Spinal cord (tissue), 10 donors: ENCODE data around the gene KCND2. TPM values are rescaled to one million over a fixed set of nuclear protein-coding genes. Genes with fewer than 3 reads are reported as not detected.

Experiments used
- DNase-seq, 6 donors: peaks; one replicate each; pipeline versions ENCODE4 v3.0.0 to v3.0.0-alpha.2; 2013 to 2015; ENCODE audit warnings: low spot score in 6 of 6, low read depth in 4 of 6
- H3K27ac ChIP-seq: one replicate; pipeline ENCODE4 v1.5.1; 2013; ENCODE audit warnings: low read depth, low read length, control low read depth
- H3K27me3 ChIP-seq: one replicate; pipeline ENCODE4 v1.6.1; 2013; ENCODE audit warnings: low read length; ENCODE audit not compliant: control insufficient read depth, insufficient read depth
- H3K36me3 ChIP-seq: one replicate; pipeline ENCODE4 v1.6.1; 2013; ENCODE audit warnings: low read length; ENCODE audit not compliant: control insufficient read depth, insufficient read depth
- H3K4me1 ChIP-seq: one replicate; pipeline ENCODE4 v1.6.1; 2013; ENCODE audit warnings: low read length; ENCODE audit not compliant: control insufficient read depth, insufficient read depth
- H3K4me3 ChIP-seq: one replicate; pipeline ENCODE4 v1.5.1; 2013; ENCODE audit warnings: low read depth, low read length, control low read depth
- H3K9me3 ChIP-seq: one replicate; pipeline ENCODE4 v1.6.1; 2013; ENCODE audit warnings: low read length; ENCODE audit not compliant: control insufficient read depth, insufficient read depth
- WGBS: methylation state at CpG from one replicate; pipeline ENCODE4 v1.1.5; 2013; ENCODE audit warnings: missing lambda C conversion rate; ENCODE audit not compliant: insufficient coverage; 5-methylcytosine and 5-hydroxymethylcytosine counted together
- polyA plus RNA-seq, 2 donors: library from polyadenylated mRNA; unstranded; fragments of 120-200 nt; gene quantifications; one replicate each; pipeline ENCODE4 v1.2.1, GENCODE V29; 2013; ENCODE audit not compliant: insufficient read length in 2 of 2
- total RNA-seq, 2 donors: library from RNA; depleted of rRNA in 1 of 2; stranded (reverse); fragments of 120-200 nt in 1 of 2; fragments of >200 nt in 1 of 2; gene quantifications; one replicate each; pipeline versions ENCODE4 v1.2.3 to v1.2.4, GENCODE V29; 2013 to 2014
- donor health status: healthy.

KCND2 gene
- total and polyA plus RNA-seq, 4 donors: 25.2 to 86.4 (median 63.4) TPM

GRCh38 chr7:120259386-120259785 is 13.6 kb upstream of the KCND2 start:
- no peaks in the 10 kb centered on the region for H3K4me1 ChIP-seq
- peaks cover 7% of the 10 kb centered on the region for H3K9me3 ChIP-seq
- H3K27me3 ChIP-seq: no peaks in the 10 kb centered on the region
- no peak for DNase-seq
- H3K27ac ChIP-seq: no peak overlapping the region
- H3K4me3 ChIP-seq: no peak overlapping the region
- WGBS: no CpG with 5 or more reads among the region's 2 CpGs
- peaks cover 2% of the 10 kb centered on the region for H3K36me3 ChIP-seq

- DNase-seq: no peak
- Histone ChIP-seq H3K9me3 (peaks cover 7% of the 10 kb centered on the region), H3K4me3 (no peak overlapping the region), H3K4me1 (no peaks in the 10 kb centered on the region), H3K36me3 (peaks cover 2% of the 10 kb centered on the region), H3K27ac (no peak overlapping the region), H3K27me3 (no peaks in the 10 kb centered on the region)
- WGBS: no CpG with 5 or more reads among the region's 1 CpG
Observed at GRCh38 chr7:120260111-120260510, 12.9 kb upstream of the KCND2 start.

- H3K27ac ChIP-seq: peak overlapping the region; percentile 65
- peak overlapping the region; percentile 71 for H3K4me3 ChIP-seq
- 0% methylated on average over 2 of the region's 17 CpGs for WGBS
Observed at GRCh38 chr7:120272261-120272660, 714 bp upstream of the KCND2 start.

GRCh38 chr7:120273476-120273975 is 551 bp downstream of the KCND2 start:
- H3K9me3 ChIP-seq: no peaks in the 10 kb centered on the region
- WGBS: under 1% methylated on average over 34 of the region's 38 CpGs
- H3K27ac ChIP-seq: peak overlapping the region; percentile 86
- peak overlapping the region; percentile 71 for H3K4me3 ChIP-seq
- peaks cover 8% of the 10 kb centered on the region for H3K4me1 ChIP-seq
- H3K27me3 ChIP-seq: no peaks in the 10 kb centered on the region
- H3K36me3 ChIP-seq: peaks cover 4% of the 10 kb centered on the region
- peak; percentile 49 to 93 (median 66) for DNase-seq

More at GRCh38 chr7:120272261-120272660, 714 bp upstream of the KCND2 start:
- H3K9me3 ChIP-seq: no peaks in the 10 kb centered on the region
- peaks cover 4% of the 10 kb centered on the region for H3K36me3 ChIP-seq
- DNase-seq: peak; percentile 42 to 95 (median 71)
- no peaks in the 10 kb centered on the region for H3K27me3 ChIP-seq
- H3K4me1 ChIP-seq: peaks cover 8% of the 10 kb centered on the region

GRCh38 chr7:120274482-120274881 is 1.5 kb downstream of the KCND2 start:
- no peaks in the 10 kb centered on the region for H3K9me3 ChIP-seq
- H3K27me3 ChIP-seq: no peaks in the 10 kb centered on the region
- H3K4me3 ChIP-seq: peak overlapping the region; percentile 71
- peak overlapping the region; percentile 86 for H3K27ac ChIP-seq
- H3K36me3 ChIP-seq: peaks cover 4% of the 10 kb centered on the region
- DNase-seq: no peak
- WGBS: 88% methylated on average over 13 of the region's 16 CpGs
- H3K4me1 ChIP-seq: peaks cover 8% of the 10 kb centered on the region

GRCh38 chr7:120274899-120275298 is 1.9 kb downstream of the KCND2 start:
- Histone ChIP-seq H3K27me3 (no peaks in the 10 kb centered on the region), H3K4me1 (peaks cover 8% of the 10 kb centered on the region), H3K4me3 (no peak overlapping the region), H3K36me3 (peaks cover 4% of the 10 kb centered on the region), H3K9me3 (no peaks in the 10 kb centered on the region), H3K27ac (no peak overlapping the region)
- 99% methylated on average over 27 of the region's 27 CpGs for WGBS
- no peak for DNase-seq

GRCh38 chr7:120276720-120277119 is 3.7 kb downstream of the KCND2 start:
- no peak overlapping the region for H3K27ac ChIP-seq
- H3K4me3 ChIP-seq: peak overlapping the region; percentile 29
- H3K36me3 ChIP-seq: peaks cover 4% of the 10 kb centered on the region
- H3K4me1 ChIP-seq: peaks cover 8% of the 10 kb centered on the region
- H3K9me3 ChIP-seq: no peaks in the 10 kb centered on the region
- no peaks in the 10 kb centered on the region for H3K27me3 ChIP-seq
- no peak for DNase-seq

- DNase-seq: no peak
- Histone ChIP-seq H3K27ac (no peak overlapping the region), H3K4me1 (peaks cover 8% of the 10 kb centered on the region), H3K36me3 (peaks cover 4% of the 10 kb centered on the region), H3K9me3 (no peaks in the 10 kb centered on the region), H3K27me3 (no peaks in the 10 kb centered on the region), H3K4me3 (peak overlapping the region; percentile 24)
- WGBS: 20% methylated on average over 1 of the region's 3 CpGs
Observed at GRCh38 chr7:120278773-120279172, 5.8 kb downstream of the KCND2 start.

GRCh38 chr7:120280743-120281142 is 7.8 kb downstream of the KCND2 start:
- WGBS: no CpG with 5 or more reads among the region's 3 CpGs
- no peak overlapping the region for H3K4me3 ChIP-seq
- no peaks in the 10 kb centered on the region for H3K4me1 ChIP-seq
- no peaks in the 10 kb centered on the region for H3K36me3 ChIP-seq
- no peak overlapping the region for H3K27ac ChIP-seq
- DNase-seq: no peak
- no peaks in the 10 kb centered on the region for H3K27me3 ChIP-seq
- no peaks in the 10 kb centered on the region for H3K9me3 ChIP-seq

- Histone ChIP-seq H3K4me1 (no peaks in the 10 kb centered on the region), H3K27ac (no peak overlapping the region), H3K27me3 (no peaks in the 10 kb centered on the region), H3K4me3 (no peak overlapping the region), H3K9me3 (no peaks in the 10 kb centered on the region), H3K36me3 (no peaks in the 10 kb centered on the region)
- DNase-seq: no peak
Observed at GRCh38 chr7:120293027-120293426, 20.1 kb downstream of the KCND2 start.
